ENCODE results near the gene OSER1. TPM values are rescaled to one million over a fixed set of nuclear protein-coding genes. Genes with fewer than 3 reads are reported as not detected.
A peak's percentile ranks its signal among the peaks of the same experiment; 100 is the strongest.

The OSER1 gene
- total RNA-seq, 1 experiment from 2014 or later, result 35.7 TPM

- Histone ChIP-seq H2AFZ (ENCODE audit: low read length) (no peak overlapping the region), H4K5ac (ENCODE audit: insufficient read length, low read depth, low read length) (peak overlapping the region; percentile 68), H3K9me3 (ENCODE audit: control insufficient read depth, low read depth, low read length) (no peaks in the 10 kb centered on the region), H2BK20ac (ENCODE audit: low read depth, low read length, poor library complexity, severe bottlenecking) (no peak overlapping the region), H3K27ac (ENCODE audit: insufficient read length, low read depth, low read length) (peak overlapping the region; percentile 71), H2BK120ac (ENCODE audit: low read depth, low read length, poor library complexity, severe bottlenecking) (peak overlapping the region; percentile 93), H3K9ac (ENCODE audit: extremely low read depth, insufficient read length, low read length) (peak overlapping the region; percentile 97), H4K20me1 (ENCODE audit: control insufficient read depth, insufficient read depth, insufficient read length) (no peaks in the 10 kb centered on the region), H2BK5ac (ENCODE audit: insufficient read length, low read length) (peak overlapping the region; percentile 88), H3K4me1 (ENCODE audit: insufficient read depth, low read length) (peaks cover 3% of the 10 kb centered on the region; the same call in 1 of the 2 replicates), H3K14ac (ENCODE audit: insufficient read depth, low read length) (peak overlapping the region; percentile 93), H2BK12ac (ENCODE audit: insufficient read length, low read depth, low read length) (peak overlapping the region; percentile 37), H3K56ac (ENCODE audit: insufficient read length, low read depth, low read length) (peak overlapping the region; percentile 52), H2BK15ac (ENCODE audit: low read depth, low read length) (no peak overlapping the region), H3K79me2 (ENCODE audit: insufficient read depth, low read length) (peaks cover 21% of the 10 kb centered on the region), H3T11ph (ENCODE audit: low read length) (no peak overlapping the region), H3K23me2 (ENCODE audit: insufficient read length, low read depth, low read length, poor library complexity, severe bottlenecking) (peaks cover 15% of the 10 kb centered on the region), H3K4ac (ENCODE audit: low read depth, low read length) (peak overlapping the region; percentile 44), H3K23ac (ENCODE audit: insufficient read length, low read depth, low read length) (no peak overlapping the region), H2AK5ac (ENCODE audit: insufficient read length, low read length) (peak overlapping the region; percentile 42), H3K4me2 (ENCODE audit: insufficient read depth, insufficient read length, low read length) (peak overlapping the region; percentile 82), H3K79me1 (ENCODE audit: insufficient read depth, low read depth, low read length, poor library complexity, severe bottlenecking) (peaks cover 3% of the 10 kb centered on the region), H4K91ac (ENCODE audit: insufficient read length, low read depth, low read length) (peak overlapping the region; percentile 97), H4K8ac (replicated peaks; ENCODE audit: insufficient read length, low read depth, low read length) (peak overlapping the region; percentile 29), H3K27me3 (ENCODE audit: insufficient read depth, low read length) (no peaks in the 10 kb centered on the region), H3K18ac (ENCODE audit: insufficient read length, low read depth, low read length) (peak overlapping the region; percentile 94)
- peaks cover 7 to 21% (median 15%) of the 10 kb centered on the region in 3 experiments for H3K36me3 Mint-ChIP-seq (ENCODE audit: insufficient read depth in 1 of 3, low read depth in 3 of 3)
- peaks cover 32 to 42% of the 10 kb centered on the region in 2 experiments for H3K4me1 Mint-ChIP-seq
- H3K27me3 Mint-ChIP-seq (ENCODE audit: low read depth), result no peaks in the 10 kb centered on the region
- no CpG with 5 or more reads among the region's 31 CpGs for WGBS (ENCODE audit: extremely low coverage, insufficient read length, low lambda C conversion rate)
- peak overlapping the region; percentile 98 to 100 for H3K4me3 Mint-ChIP-seq
- no peak for TF ChIP-seq CTCF (conservative IDR thresholded peaks at IDR 0.05)
- DNase-seq, result no peak
- peaks cover 0 to 2% of the 10 kb centered on the region in 2 experiments; a peak in 2 of 5 replicates for H3K9me3 Mint-ChIP-seq
- peak overlapping the region; percentile 98 to 100 (median 99) for H3K27ac Mint-ChIP-seq
Measured at GRCh38 chr20:44209686-44210405, 725 bp downstream of the OSER1 start.
